ENCODE results near the gene TIMP2.

DNA sequence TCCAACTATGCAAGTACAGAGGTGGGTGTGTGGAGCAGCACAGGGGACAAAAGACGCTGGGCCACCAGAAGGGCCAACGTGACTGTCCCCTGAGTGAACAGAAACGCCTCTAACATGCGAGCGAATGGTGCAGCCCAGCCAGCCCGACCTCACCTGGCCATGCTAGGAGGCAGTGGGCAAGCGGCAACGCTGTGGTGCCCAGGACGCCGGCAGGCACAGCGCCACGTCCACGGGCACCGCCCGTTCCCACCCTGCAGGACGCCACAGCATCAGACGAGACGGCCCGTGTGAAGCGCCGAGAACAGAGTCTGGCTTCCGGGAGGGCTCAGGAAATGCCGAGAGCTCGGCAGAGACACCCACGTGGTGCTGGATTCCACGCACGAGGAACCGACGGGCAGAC, 24.4 kb downstream of the TIMP2 start:
- no peak for TF ChIP-seq EZH2 (IDR thresholded peaks at IDR 0.05; ENCODE audit: borderline replicate concordance, insufficient read depth, low read length, poor library complexity, severe bottlenecking)
- no peak for TF ChIP-seq SMC3 (conservative IDR thresholded peaks at IDR 0.05; ENCODE audit: poor library complexity)
- TF ChIP-seq TAF1 (IDR thresholded peaks at IDR 0.05; ENCODE audit: low read depth) = no peak
- TF ChIP-seq, protein P1, sequence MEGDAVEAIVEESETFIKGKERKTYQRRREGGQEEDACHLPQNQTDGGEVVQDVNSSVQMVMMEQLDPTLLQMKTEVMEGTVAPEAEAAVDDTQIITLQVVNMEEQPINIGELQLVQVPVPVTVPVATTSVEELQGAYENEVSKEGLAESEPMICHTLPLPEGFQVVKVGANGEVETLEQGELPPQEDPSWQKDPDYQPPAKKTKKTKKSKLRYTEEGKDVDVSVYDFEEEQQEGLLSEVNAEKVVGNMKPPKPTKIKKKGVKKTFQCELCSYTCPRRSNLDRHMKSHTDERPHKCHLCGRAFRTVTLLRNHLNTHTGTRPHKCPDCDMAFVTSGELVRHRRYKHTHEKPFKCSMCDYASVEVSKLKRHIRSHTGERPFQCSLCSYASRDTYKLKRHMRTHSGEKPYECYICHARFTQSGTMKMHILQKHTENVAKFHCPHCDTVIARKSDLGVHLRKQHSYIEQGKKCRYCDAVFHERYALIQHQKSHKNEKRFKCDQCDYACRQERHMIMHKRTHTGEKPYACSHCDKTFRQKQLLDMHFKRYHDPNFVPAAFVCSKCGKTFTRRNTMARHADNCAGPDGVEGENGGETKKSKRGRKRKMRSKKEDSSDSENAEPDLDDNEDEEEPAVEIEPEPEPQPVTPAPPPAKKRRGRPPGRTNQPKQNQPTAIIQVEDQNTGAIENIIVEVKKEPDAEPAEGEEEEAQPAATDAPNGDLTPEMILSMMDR (IDR thresholded peaks at IDR 0.05; ENCODE audit: poor library complexity, severe bottlenecking) = no peak
- TF ChIP-seq, protein P2, sequence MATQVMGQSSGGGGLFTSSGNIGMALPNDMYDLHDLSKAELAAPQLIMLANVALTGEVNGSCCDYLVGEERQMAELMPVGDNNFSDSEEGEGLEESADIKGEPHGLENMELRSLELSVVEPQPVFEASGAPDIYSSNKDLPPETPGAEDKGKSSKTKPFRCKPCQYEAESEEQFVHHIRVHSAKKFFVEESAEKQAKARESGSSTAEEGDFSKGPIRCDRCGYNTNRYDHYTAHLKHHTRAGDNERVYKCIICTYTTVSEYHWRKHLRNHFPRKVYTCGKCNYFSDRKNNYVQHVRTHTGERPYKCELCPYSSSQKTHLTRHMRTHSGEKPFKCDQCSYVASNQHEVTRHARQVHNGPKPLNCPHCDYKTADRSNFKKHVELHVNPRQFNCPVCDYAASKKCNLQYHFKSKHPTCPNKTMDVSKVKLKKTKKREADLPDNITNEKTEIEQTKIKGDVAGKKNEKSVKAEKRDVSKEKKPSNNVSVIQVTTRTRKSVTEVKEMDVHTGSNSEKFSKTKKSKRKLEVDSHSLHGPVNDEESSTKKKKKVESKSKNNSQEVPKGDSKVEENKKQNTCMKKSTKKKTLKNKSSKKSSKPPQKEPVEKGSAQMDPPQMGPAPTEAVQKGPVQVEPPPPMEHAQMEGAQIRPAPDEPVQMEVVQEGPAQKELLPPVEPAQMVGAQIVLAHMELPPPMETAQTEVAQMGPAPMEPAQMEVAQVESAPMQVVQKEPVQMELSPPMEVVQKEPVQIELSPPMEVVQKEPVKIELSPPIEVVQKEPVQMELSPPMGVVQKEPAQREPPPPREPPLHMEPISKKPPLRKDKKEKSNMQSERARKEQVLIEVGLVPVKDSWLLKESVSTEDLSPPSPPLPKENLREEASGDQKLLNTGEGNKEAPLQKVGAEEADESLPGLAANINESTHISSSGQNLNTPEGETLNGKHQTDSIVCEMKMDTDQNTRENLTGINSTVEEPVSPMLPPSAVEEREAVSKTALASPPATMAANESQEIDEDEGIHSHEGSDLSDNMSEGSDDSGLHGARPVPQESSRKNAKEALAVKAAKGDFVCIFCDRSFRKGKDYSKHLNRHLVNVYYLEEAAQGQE (IDR thresholded peaks at IDR 0.05; ENCODE audit: borderline replicate concordance) = no peak
- no peak for TF ChIP-seq RAD21 (conservative IDR thresholded peaks at IDR 0.05)
- TF ChIP-seq POLR2AphosphoS5 (IDR thresholded peaks at IDR 0.05) = no peak
